Right lobe of liver (tissue), 4 donors: ENCODE data around the gene CERT1.

Experiments used
- CTCF ChIP-seq, 4 donors: fragments of 200-600 bp in 3 of 4; fragments of 450-650 bp in 1 of 4; IDR thresholded peaks; one replicate each; pipeline versions ENCODE4 v1.5.1 to v1.8.0; 2016 to 2022; ENCODE audit warnings: antibody characterized with exemption in 4 of 4, mild to moderate bottlenecking in 2 of 4
- POLR2A ChIP-seq: fragments of 450-650 bp; IDR thresholded peaks from one replicate; pipeline ENCODE4 v1.6.1; 2017; ENCODE audit warnings: antibody characterized with exemption, mild to moderate bottlenecking
- donor health status: DM: no; HTN: no; CAD: no.
- donor health status: DM: no; HTN: no; CAD: no.
- donor health status: DM: no; HTN: yes; CAD: no.

- TF ChIP-seq CTCF (IDR thresholded peaks at IDR 0.05) (no peak), POLR2A (no peak)
These were observed 26.8 kb downstream of the CERT1 start for GRCh38 chr5:75484605-75485004.
